Measurements from ENCODE around the gene TCP10L. TPM values are rescaled to one million over a fixed set of nuclear protein-coding genes. Genes with fewer than 3 reads are reported as not detected.

Gene TCP10L
- total and polyA plus RNA-seq, 2 of the 4 experiments (the other 2 are of a cell fraction), result 0.09 TPM; not detected in 1

GRCh38 chr21:32547018-32547417, 38.3 kb downstream of the TCP10L start:
- WGBS, 2 experiments (ENCODE audit: extremely low coverage in 2 of 2, insufficient read length in 1 of 2), result 83% methylated on average over 1 of the region's 4 CpGs; no CpG with 5 or more reads in 1 of the 2 experiments
- Histone ChIP-seq H4K8ac (ENCODE audit: low read depth in 2 of 2, low read length in 2 of 2) (no peak overlapping the region), H4K20me1 (ENCODE audit: insufficient read depth, low read length) (no peaks in the 10 kb centered on the region), H3K9me1 (ENCODE audit: insufficient read depth, low read length) (no peaks in the 10 kb centered on the region), H3K4me3 (ENCODE audit: insufficient read depth, low read depth, low read length) (no peak overlapping the region), H2BK5ac (ENCODE audit: low read depth, low read length, poor library complexity, severe bottlenecking) (no peak overlapping the region), H3K36me3 (ENCODE audit: control insufficient read depth, insufficient read depth, low read length) (no peaks in the 10 kb centered on the region), H2BK20ac (ENCODE audit: low read depth, low read length) (no peak overlapping the region), H3K18ac (ENCODE audit: low read depth, low read length) (no peak overlapping the region), H3K9me3 (ENCODE audit: control insufficient read depth, insufficient read depth, low read length) (no peaks in the 10 kb centered on the region), H3K23ac (ENCODE audit: low read depth, low read length) (no peak overlapping the region), H4K5ac (ENCODE audit: low read depth, low read length) (no peak overlapping the region), H3K56ac (ENCODE audit: extremely low read depth, insufficient read depth, low read length) (no peak overlapping the region), H3K4ac (ENCODE audit: low read depth, low read length) (no peak overlapping the region), H3K27ac (ENCODE audit: insufficient read depth, low read length) (no peak overlapping the region), H3K27me3 (ENCODE audit: control insufficient read depth, insufficient read depth, low read length) (no peaks in the 10 kb centered on the region; the same call in 1 of the 2 replicates), H2AK9ac (replicated peaks; ENCODE audit: low read depth, low read length, poor library complexity) (no peak overlapping the region), H2BK15ac (ENCODE audit: low read depth, low read length) (no peak overlapping the region), H3K9ac (ENCODE audit: low read depth, low read length) (no peak overlapping the region), H2BK120ac (ENCODE audit: low read depth, low read length) (no peak overlapping the region), H3K4me2 (ENCODE audit: low read depth, low read length) (no peak overlapping the region), H3K4me1 (ENCODE audit: control insufficient read depth, insufficient read depth, low read length) (no peaks in the 10 kb centered on the region), H2AK5ac (ENCODE audit: low read depth, low read length) (no peak overlapping the region), H3K14ac (replicated peaks; ENCODE audit: low read depth, low read length) (no peak overlapping the region), H4K91ac (ENCODE audit: insufficient read depth, low read depth, low read length) (no peak overlapping the region), H3K79me1 (ENCODE audit: low read depth in 1 of 2, low read length in 2 of 2) (no peaks in the 10 kb centered on the region), H2AFZ (replicated peaks; ENCODE audit: low read length, poor library complexity) (no peak overlapping the region)
- ChIA-PET CTCF (interaction anchor here (0.7 kb wide), 2 partner anchors 9 to 96 kb away, joined by 3 to 4 read pairs; no protein-coding TSS in a partner anchor), POLR2A (ENCODE audit: unreplicated experiment) (no interaction called here)
- TF ChIP-seq MAFK (IDR thresholded peaks at IDR 0.05; ENCODE audit: low read depth, low read length) (no peak), SMC3 (IDR thresholded peaks at IDR 0.05; ENCODE audit: low read depth, low read length) (no peak), RFX5 (IDR thresholded peaks at IDR 0.05; ENCODE audit: low read depth, low read length) (no peak), NFE2L2 (IDR thresholded peaks at IDR 0.05; ENCODE audit: low read depth, low read length) (no peak), BHLHE40 (IDR thresholded peaks at IDR 0.05; ENCODE audit: low read depth, low read length) (no peak), MXI1 (IDR thresholded peaks at IDR 0.05; ENCODE audit: borderline replicate concordance, low read depth, low read length) (no peak), CTCF (conservative IDR thresholded peaks at IDR 0.05; ENCODE audit: low read depth, low read length) (no peak), FOS (IDR thresholded peaks at IDR 0.05; ENCODE audit: low read depth, low read length) (no peak), RCOR1 (IDR thresholded peaks at IDR 0.05; ENCODE audit: insufficient replicate concordance, low read length) (no peak), POLR2A (IDR thresholded peaks at IDR 0.05; ENCODE audit: low read depth, low read length) (no peak), CEBPB (IDR thresholded peaks at IDR 0.05; ENCODE audit: low read depth, low read length) (no peak), MAZ (IDR thresholded peaks at IDR 0.05; ENCODE audit: borderline replicate concordance, low read depth, low read length) (no peak), CHD1 (IDR thresholded peaks at IDR 0.05; ENCODE audit: low read depth, low read length) (no peak), RAD21 (IDR thresholded peaks at IDR 0.05; ENCODE audit: low read length) (no peak), ELK1 (IDR thresholded peaks at IDR 0.05; ENCODE audit: borderline replicate concordance, low read depth, low read length) (no peak)
- TF ChIP-seq, protein P1, sequence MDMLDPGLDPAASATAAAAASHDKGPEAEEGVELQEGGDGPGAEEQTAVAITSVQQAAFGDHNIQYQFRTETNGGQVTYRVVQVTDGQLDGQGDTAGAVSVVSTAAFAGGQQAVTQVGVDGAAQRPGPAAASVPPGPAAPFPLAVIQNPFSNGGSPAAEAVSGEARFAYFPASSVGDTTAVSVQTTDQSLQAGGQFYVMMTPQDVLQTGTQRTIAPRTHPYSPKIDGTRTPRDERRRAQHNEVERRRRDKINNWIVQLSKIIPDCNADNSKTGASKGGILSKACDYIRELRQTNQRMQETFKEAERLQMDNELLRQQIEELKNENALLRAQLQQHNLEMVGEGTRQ (IDR thresholded peaks at IDR 0.05; ENCODE audit: low read depth, low read length), result no peak
- DNase-seq (no peak), ATAC-seq (ENCODE audit: low read depth) (no peak)
- BruUV-seq (replicated peaks), result no TSS peak
- in situ Hi-C loops (cut with MboI; ENCODE audit: low sequenced_read_pairs), result no loop called here
- dilution Hi-C loops (cut with HindIII; ENCODE audit: low sequenced_read_pairs, unreplicated experiment), result no loop called here
- intact Hi-C loops (cut with micrococcal nuclease), result no loop called here

All from IMR-90 (cell line).